Measurements from ENCODE around the gene SLK.

- no peak for TF ChIP-seq POLR2A (IDR thresholded peaks at IDR 0.05; ENCODE audit: low read depth, low read length)
- no peak for TF ChIP-seq POLR2AphosphoS5 (IDR thresholded peaks at IDR 0.05; ENCODE audit: low read depth, low read length)
- TF ChIP-seq TAF1 (IDR thresholded peaks at IDR 0.05; ENCODE audit: borderline replicate concordance, low read depth, low read length): no peak
Measured at GRCh38 chr10:104040382-104040781, 73.4 kb downstream of the SLK start.
